Measurements from ENCODE around the gene XRN1.

- TF ChIP-seq POLR2A (IDR thresholded peaks at IDR 0.05; ENCODE audit: low read depth, low read length) (no peak), POLR2AphosphoS5 (IDR thresholded peaks at IDR 0.05; ENCODE audit: low read depth, low read length) (no peak), POU2F2 (IDR thresholded peaks at IDR 0.05; ENCODE audit: low read depth, low read length) (no peak), TAF1 (IDR thresholded peaks at IDR 0.05; ENCODE audit: low read depth, low read length) (no peak), SPI1 (IDR thresholded peaks at IDR 0.05; ENCODE audit: low read depth, low read length) (peak; percentile 72), PAX5 (IDR thresholded peaks at IDR 0.05; ENCODE audit: insufficient read depth, low read length, severe bottlenecking) (no peak)
Measured at GRCh38 chr3:142359367-142359766, 88.5 kb downstream of the XRN1 start.

Data from GM12891 (cell line).